HepG2 (cell line): Measurements from ENCODE around the gene ZSWIM5. TPM values are rescaled to one million over a fixed set of nuclear protein-coding genes. Genes with fewer than 3 reads are reported as not detected.

ENCODE experiments used
- ATAC-seq: fragments of 200-7000 bp; cut with Tn5 transposase; 3 replicates; pipeline ENCODE4 v1.9.1; 2020; ENCODE audit warnings: mild to moderate bottlenecking, moderate library complexity
- BruUV-seq: library from RNA; stranded (reverse); fragments of 400-500 nt; replicated peaks from 2 replicates; lab custom pipeline; 2021; lab: Mats Ljungman, UMichigan
- CTCF ChIA-PET: fragments of 300-600 bp; formaldehyde crosslinking; extraction: SDS; loops from one replicate; lab custom pipeline; 2021; ENCODE audit warnings: low total read pairs, inconsistent platforms, low intra/inter-chr PET ratio; lab: Yijun Ruan, JAX
- POLR2A ChIA-PET: fragments of 350-600 bp; sonication (Branson Sonifier 250); formaldehyde crosslinking; loops from one replicate; lab custom pipeline; 2020; ENCODE audit warnings: antibody characterized with exemption, inconsistent platforms; lab: Yijun Ruan, JAX
- DNase-seq: peaks from one replicate; pipeline ENCODE4 v3.0.0-alpha.2; 2015; ENCODE audit warnings: low spot score
- FAIRE-seq: peaks from 3 replicates; lab custom pipeline; 2011; peaks lifted over from hg19 to GRCh38; lab: Jason Lieb, UNC
- H2AFZ ChIP-seq: one replicate; pipeline ENCODE4 v1.6.1; 2011; ENCODE audit warnings: low read length, inconsistent platforms
- H3K27ac ChIP-seq: fragments of 300-600 bp; 3 replicates; pipeline ENCODE4 v1.8.0; 2011; ENCODE audit warnings: mixed run types, mild to moderate bottlenecking, mixed read lengths, low read length, inconsistent platforms; ENCODE audit not compliant: insufficient read depth; ENCODE audit errors: extremely low read length
- H3K27me3 ChIP-seq, 2 experiments: fragments of 200-600 bp in 1 of 2; 2 replicates in 1 of 2; 3 replicates in 1 of 2; pipeline versions ENCODE4 v1.6.0 to v1.8.0; 2011; ENCODE audit warnings: low read length in 2 of 2, mild to moderate bottlenecking in 2 of 2, moderate library complexity in 2 of 2, inconsistent platforms in 1 of 2; ENCODE audit not compliant: insufficient read depth in 2 of 2, control insufficient read depth in 1 of 2
- H3K36me3 ChIP-seq, 2 experiments: fragments of 200-600 bp in 1 of 2; replicated peaks in 1 of 2; 2 replicates in 1 of 2; 3 replicates in 1 of 2; pipeline versions ENCODE4 v1.5.1 to v1.8.0; 2011; ENCODE audit warnings: low read length in 2 of 2, inconsistent platforms in 1 of 2; ENCODE audit not compliant: insufficient read depth in 2 of 2, control insufficient read depth in 1 of 2
- H3K4me1 ChIP-seq: 2 replicates; pipeline ENCODE4 v1.5.1; 2012; ENCODE audit warnings: low read length, inconsistent platforms; ENCODE audit not compliant: insufficient read depth
- H3K4me2 ChIP-seq: 2 replicates; pipeline ENCODE4 v1.6.0; 2011; ENCODE audit warnings: low read depth, low read length, inconsistent platforms
- H3K4me3 ChIP-seq, 3 experiments: fragments of 200-600 bp in 1 of 3; sonication (generic), shearing (Covaris generic) in 1 of 3; replicated peaks in 1 of 3; 2 replicates each; pipeline ENCODE4 v1.5.1; 2011 to 2016; ENCODE audit warnings: low read length in 3 of 3, inconsistent platforms in 2 of 3, low read depth in 2 of 3, mild to moderate bottlenecking in 2 of 3, control low read depth in 1 of 3, mixed read lengths in 1 of 3; ENCODE audit not compliant: insufficient read depth in 1 of 3
- H3K79me2 ChIP-seq: one replicate; pipeline ENCODE4 v1.6.1; 2011; ENCODE audit warnings: low read length, inconsistent platforms; ENCODE audit not compliant: insufficient read depth
- H3K9ac ChIP-seq: 2 replicates; pipeline ENCODE4 v1.6.0; 2011; ENCODE audit warnings: mild to moderate bottlenecking, low read depth, low read length, inconsistent platforms; ENCODE audit not compliant: insufficient read depth
- H3K9me3 ChIP-seq: 2 replicates; pipeline ENCODE4 v1.5.1; 2012; ENCODE audit warnings: mild to moderate bottlenecking, low read length
- H4K20me1 ChIP-seq: 2 replicates; pipeline ENCODE4 v1.6.0; 2011; ENCODE audit warnings: inconsistent platforms, mild to moderate bottlenecking, low read length, moderate library complexity; ENCODE audit not compliant: insufficient read depth
- CREBL2 ChIP-seq: sonication (generic); formaldehyde crosslinking; IDR thresholded peaks from 2 replicates; pipeline ENCODE4 v1.8.1; 2023; ENCODE audit warnings: missing genetic modification reagents, mild to moderate bottlenecking, borderline replicate concordance
- GABPA ChIP-seq, 2 experiments: IDR thresholded peaks; 2 replicates each; pipeline ENCODE4 v1.6.1; 2011 to 2016; ENCODE audit warnings: low read depth in 2 of 2, low read length in 1 of 2, missing biosample characterization in 1 of 2, missing genetic modification characterization in 1 of 2
- MIXL1 ChIP-seq: IDR thresholded peaks from 2 replicates; pipeline ENCODE4 v1.6.1; 2016
- NAIF1 ChIP-seq: sonication (generic); formaldehyde crosslinking; IDR thresholded peaks from 2 replicates; pipeline ENCODE4 v1.5.0; 2020; ENCODE audit warnings: mild to moderate bottlenecking, missing genetic modification reagents, borderline replicate concordance
- NFKB2 ChIP-seq: sonication (generic); formaldehyde crosslinking; IDR thresholded peaks from 2 replicates; pipeline ENCODE4 v1.4.0; 2020; ENCODE audit warnings: missing genetic modification reagents, borderline replicate concordance
- RBM39 ChIP-seq: fragments of 200-400 bp; formaldehyde crosslinking; IDR thresholded peaks from one replicate; pipeline ENCODE4 v1.6.1; 2018; ENCODE audit warnings: antibody characterized with exemption, mild to moderate bottlenecking, low read depth, low read length; ENCODE audit not compliant: poor library complexity, severe bottlenecking
- SOX5 ChIP-seq: IDR thresholded peaks from 2 replicates; pipeline ENCODE4 v1.6.1; 2016; ENCODE audit warnings: borderline replicate concordance
- TBL1XR1 ChIP-seq: fragments of 150-350 bp; IDR thresholded peaks from 2 replicates; pipeline ENCODE4 v1.6.1; 2014; ENCODE audit warnings: borderline replicate concordance, low read length; ENCODE audit not compliant: partially characterized antibody
- TGIF2 ChIP-seq: IDR thresholded peaks from 2 replicates; pipeline ENCODE4 v1.6.1; 2016; ENCODE audit warnings: control low read depth, missing compliant biosample characterization
- ZNF101 ChIP-seq: sonication (generic); formaldehyde crosslinking; IDR thresholded peaks from 2 replicates; pipeline ENCODE4 v1.4.0; 2020; ENCODE audit warnings: mild to moderate bottlenecking, low read depth, missing genetic modification reagents, borderline replicate concordance
- ZNF317 ChIP-seq: sonication (generic); formaldehyde crosslinking; IDR thresholded peaks from 2 replicates; pipeline ENCODE4 v1.5.0; 2020; ENCODE audit warnings: mild to moderate bottlenecking, missing genetic modification reagents
- ZNF33B ChIP-seq: sonication (generic); formaldehyde crosslinking; IDR thresholded peaks from 2 replicates; pipeline ENCODE4 v1.5.1; 2020; ENCODE audit warnings: mild to moderate bottlenecking, missing genetic modification reagents
- ZNF362 ChIP-seq: sonication (generic); formaldehyde crosslinking; IDR thresholded peaks from 2 replicates; pipeline ENCODE4 v1.4.0; 2020; ENCODE audit warnings: missing genetic modification reagents, mild to moderate bottlenecking, borderline replicate concordance
- ZNF768 ChIP-seq: sonication (generic); formaldehyde crosslinking; IDR thresholded peaks from 2 replicates; pipeline ENCODE4 v1.4.0; 2020; ENCODE audit warnings: missing genetic modification reagents
- ZNF800 ChIP-seq: sonication (generic); formaldehyde crosslinking; IDR thresholded peaks from 2 replicates; pipeline ENCODE4 v1.4.0; 2020; ENCODE audit warnings: missing genetic modification reagents
- ZSCAN9 ChIP-seq: IDR thresholded peaks from 2 replicates; pipeline ENCODE4 v1.6.1; 2016; ENCODE audit warnings: borderline replicate concordance
- WGBS: methylation state at CpG from one replicate; pipeline ENCODE4 v1.1.6; 2017; ENCODE audit warnings: low lambda C conversion rate; 5-methylcytosine and 5-hydroxymethylcytosine counted together
- in situ Hi-C: cut with HindIII; loops from 2 replicates; pipeline ENCODE4 v1.10.0; 2017; ENCODE audit warnings: low pct_unique_long_range_greater_than_20kb; ENCODE audit not compliant: extremely low pct_ligation_motif_present
- intact Hi-C: fragments of 100-400 bp; cut with micrococcal nuclease; formaldehyde crosslinking; loops from one replicate; pipeline ENCODE4 v1.10.0; 2022; ENCODE audit not compliant: unreplicated experiment
- polyA plus RNA-seq, 8 experiments: library from polyadenylated mRNA; depleted of rRNA in 3 of 8; stranded (reverse) in 7 of 8; unstranded in 1 of 8; fragments of >200 nt; fragmentation: Illumina TruSeq in 4 of 8; extraction: Trizol in 4 of 8; gene quantifications; 2 replicates each; pipeline versions ENCODE4 v1.2.1 to v1.2.3, GENCODE V29; 2011 to 2016; ENCODE audit warnings: low read depth in 4 of 8, missing spikeins in 1 of 8, mixed read lengths in 1 of 8; ENCODE audit not compliant: insufficient read depth in 1 of 8
- total RNA-seq, 5 experiments: library from RNA; depleted of rRNA; stranded (reverse); fragments of >200 nt; fragmentation: Illumina TruSeq; extraction: Trizol; gene quantifications; 2 replicates each; pipeline ENCODE4 v1.2.3, GENCODE V29; 2016; ENCODE audit warnings: low read depth in 1 of 5

Gene ZSWIM5
- total and polyA plus RNA-seq, 2 of the 13 experiments (the other 11 are each of a cell fraction or from before 2014, with no cell fraction given) = 11.0 to 20.6 TPM

- no peak for TF ChIP-seq TGIF2 (CRISPR knock-in tag)
- TF ChIP-seq ZNF101 (CRISPR knock-in tag) = no peak
- TF ChIP-seq CREBL2 (CRISPR knock-in tag) = no peak
- TF ChIP-seq TBL1XR1 = no peak
- no peak for TF ChIP-seq ZNF800 (CRISPR knock-in tag)
- TF ChIP-seq, all 625 proteins: peak for 0
- Histone ChIP-seq H3K4me2 (no peak overlapping the region), H3K27me3 (no peaks in the 10 kb centered on the region), H3K27ac (no peak overlapping the region), H3K79me2 (peaks cover 80% of the 10 kb centered on the region), H3K4me3 (no peak overlapping the region), H3K9me3 (no peaks in the 10 kb centered on the region), H2AFZ (no peak overlapping the region), H4K20me1 (no peaks in the 10 kb centered on the region; the same call in 1 of the 2 replicates), H3K36me3 (no peaks in the 10 kb centered on the region), H3K9ac (no peak overlapping the region), H3K4me1 (peaks cover 39% of the 10 kb centered on the region)
- no peak for FAIRE-seq
- POLR2A ChIA-PET = no interaction called here
- in situ Hi-C loops = no loop called here
- CTCF ChIA-PET = no interaction called here
- intact Hi-C loops = no loop called here
- no peak for ATAC-seq
- BruUV-seq = no TSS peak
- DNase-seq = no peak
These were observed 9.5 kb downstream of the ZSWIM5 start for GRCh38 chr1:45196863-45197262.

GRCh38 chr1:45191418-45191783 lies 15.0 kb downstream of the ZSWIM5 start:
- intact Hi-C loops (no loop called here), in situ Hi-C loops (no loop called here)
- ChIA-PET CTCF (no interaction called here), POLR2A (no interaction called here)
- H3K4me1 ChIP-seq = no peaks in the 10 kb centered on the region
- FAIRE-seq (no peak), ATAC-seq (no peak), DNase-seq (no peak)
- WGBS = 88% methylated on average over 4 of the region's 4 CpGs
- H2AFZ ChIP-seq = no peak overlapping the region
- no peak overlapping the region for H3K27ac ChIP-seq
- no peak overlapping the region for H3K4me3 ChIP-seq
- no TSS peak for BruUV-seq
- no peaks in the 10 kb centered on the region for H3K36me3 ChIP-seq
- no peak overlapping the region for H3K4me2 ChIP-seq
- no peak overlapping the region for H3K9ac ChIP-seq
- H4K20me1 ChIP-seq = no peaks in the 10 kb centered on the region; the same call in 1 of the 2 replicates
- H3K27me3 ChIP-seq = no peaks in the 10 kb centered on the region
- H3K9me3 ChIP-seq = no peaks in the 10 kb centered on the region
- peaks cover 65% of the 10 kb centered on the region for H3K79me2 ChIP-seq
- no peak for TF ChIP-seq RBM39
- TF ChIP-seq ZSCAN9 (CRISPR knock-in tag) = no peak
- no peak for TF ChIP-seq MIXL1 (CRISPR knock-in tag)
- TF ChIP-seq ZNF33B (CRISPR knock-in tag) = no peak
- no peak for TF ChIP-seq GABPA (IDR thresholded peaks at IDR 0.05; ENCODE audit: low read depth, low read length)
- no peak for TF ChIP-seq GABPA (CRISPR knock-in tag; IDR thresholded peaks at IDR 0.05; ENCODE audit: low read depth)
- no peak for TF ChIP-seq SOX5 (CRISPR knock-in tag)
- no peak for TF ChIP-seq NFKB2 (CRISPR knock-in tag)
- peak; percentile 67; the same call in 1 of the 2 replicates for TF ChIP-seq ZNF768
- no peak for TF ChIP-seq ZNF362 (CRISPR knock-in tag)
- TF ChIP-seq ZNF317 (CRISPR knock-in tag) = no peak
- no peak for TF ChIP-seq NAIF1
